H9 (cell line): ENCODE results near the gene ZSWIM2. TPM values are rescaled to one million over a fixed set of nuclear protein-coding genes. Genes with fewer than 3 reads are reported as not detected.

Experiments used
- DNase-seq: peaks from one replicate; pipeline ENCODE4 v3.0.0-alpha.2; 2017
- H2AFZ ChIP-seq: one replicate; pipeline ENCODE4 v1.6.1; 2013; ENCODE audit warnings: mild to moderate bottlenecking, low read length, control low read depth, moderate library complexity
- H2AK5ac ChIP-seq: 2 replicates; pipeline ENCODE4 v1.6.1; 2013; ENCODE audit warnings: low read length, control low read depth, mixed read lengths; ENCODE audit not compliant: insufficient read length
- H2BK120ac ChIP-seq: one replicate; pipeline ENCODE4 v1.6.1; 2013; ENCODE audit warnings: low read depth, mild to moderate bottlenecking, low read length, control low read depth, inconsistent platforms; ENCODE audit not compliant: poor library complexity, severe bottlenecking
- H2BK12ac ChIP-seq: 2 replicates; pipeline ENCODE4 v1.6.1; 2013; ENCODE audit warnings: low read length, control low read depth, mixed read lengths, low read depth; ENCODE audit not compliant: insufficient read length
- H2BK15ac ChIP-seq: 2 replicates; pipeline ENCODE4 v1.6.1; 2013; ENCODE audit warnings: low read depth, low read length, control low read depth
- H2BK20ac ChIP-seq: one replicate; pipeline ENCODE4 v1.6.1; 2013; ENCODE audit warnings: low read depth, mild to moderate bottlenecking, low read length, control low read depth, inconsistent platforms; ENCODE audit not compliant: poor library complexity, severe bottlenecking
- H2BK5ac ChIP-seq: 2 replicates; pipeline ENCODE4 v1.6.1; 2013; ENCODE audit warnings: low read length, control low read depth, mixed read lengths; ENCODE audit not compliant: insufficient read length
- H3K14ac ChIP-seq: 2 replicates; pipeline ENCODE4 v1.6.1; 2013; ENCODE audit warnings: low read length, control low read depth; ENCODE audit not compliant: insufficient read depth
- H3K18ac ChIP-seq: 2 replicates; pipeline ENCODE4 v1.6.1; 2013; ENCODE audit warnings: low read depth, mild to moderate bottlenecking, mixed read lengths, low read length, control low read depth; ENCODE audit not compliant: insufficient read length
- H3K23ac ChIP-seq: 2 replicates; pipeline ENCODE4 v1.6.1; 2013; ENCODE audit warnings: low read length, control low read depth, mixed read lengths, low read depth; ENCODE audit not compliant: insufficient read length
- H3K23me2 ChIP-seq: 2 replicates; pipeline ENCODE4 v1.6.1; 2013; ENCODE audit warnings: low read depth, mild to moderate bottlenecking, mixed read lengths, low read length, control low read depth; ENCODE audit not compliant: insufficient read length, poor library complexity, severe bottlenecking
- H3K27ac ChIP-seq: 2 replicates; pipeline ENCODE4 v1.5.1; 2013; ENCODE audit warnings: low read length, control low read depth, mixed read lengths, low read depth; ENCODE audit not compliant: insufficient read length
- H3K27me3 ChIP-seq: 2 replicates; pipeline ENCODE4 v1.6.1; 2013; ENCODE audit warnings: low read length, control low read depth, inconsistent platforms; ENCODE audit not compliant: insufficient read depth
- H3K4ac ChIP-seq: 2 replicates; pipeline ENCODE4 v1.6.1; 2013; ENCODE audit warnings: low read depth, mild to moderate bottlenecking, control low read depth, inconsistent platforms, low read length, moderate library complexity
- H3K4me1 ChIP-seq: 2 replicates; pipeline ENCODE4 v1.6.1; 2013; ENCODE audit warnings: low read length, control low read depth, inconsistent platforms; ENCODE audit not compliant: insufficient read depth
- H3K4me2 ChIP-seq: 2 replicates; pipeline ENCODE4 v1.6.1; 2013; ENCODE audit warnings: low read length, control low read depth, mixed read lengths; ENCODE audit not compliant: insufficient read length, insufficient read depth
- H3K56ac ChIP-seq: 2 replicates; pipeline ENCODE4 v1.6.1; 2013; ENCODE audit warnings: low read depth, mild to moderate bottlenecking, mixed read lengths, low read length, control low read depth; ENCODE audit not compliant: insufficient read length
- H3K79me1 ChIP-seq: 2 replicates; pipeline ENCODE4 v1.6.1; 2013; ENCODE audit warnings: low read depth, mild to moderate bottlenecking, moderate library complexity, low read length, control low read depth, inconsistent platforms; ENCODE audit not compliant: insufficient read depth, poor library complexity, severe bottlenecking
- H3K79me2 ChIP-seq: 2 replicates; pipeline ENCODE4 v1.6.1; 2013; ENCODE audit warnings: low read length, control low read depth, inconsistent platforms; ENCODE audit not compliant: insufficient read depth
- H3K9ac ChIP-seq: 2 replicates; pipeline ENCODE4 v1.6.1; 2013; ENCODE audit warnings: low read length, control low read depth, mixed read lengths; ENCODE audit not compliant: insufficient read length; ENCODE audit errors: extremely low read depth
- H3K9me3 ChIP-seq: one replicate; pipeline ENCODE4 v1.6.1; 2013; ENCODE audit warnings: low read depth, low read length, inconsistent platforms; ENCODE audit not compliant: control insufficient read depth
- H3T11ph ChIP-seq: one replicate; pipeline ENCODE4 v1.6.1; 2013; ENCODE audit warnings: mild to moderate bottlenecking, low read length, control low read depth, inconsistent platforms
- H4K20me1 ChIP-seq: one replicate; pipeline ENCODE4 v1.6.1; 2013; ENCODE audit not compliant: control insufficient read depth, insufficient read length, insufficient read depth
- H4K5ac ChIP-seq: 2 replicates; pipeline ENCODE4 v1.6.1; 2013; ENCODE audit warnings: low read depth, mild to moderate bottlenecking, mixed read lengths, low read length, control low read depth; ENCODE audit not compliant: insufficient read length
- H4K8ac ChIP-seq: replicated peaks from 2 replicates; pipeline ENCODE4 v1.6.1; 2013; ENCODE audit warnings: low read length, control low read depth, mixed read lengths, low read depth; ENCODE audit not compliant: insufficient read length
- H4K91ac ChIP-seq: 2 replicates; pipeline ENCODE4 v1.6.1; 2013; ENCODE audit warnings: low read depth, mild to moderate bottlenecking, moderate library complexity, mixed read lengths, low read length, control low read depth; ENCODE audit not compliant: insufficient read length
- H3K27ac Mint-ChIP-seq, 3 experiments: 2 replicates in 2 of 3; 3 replicates in 1 of 3; pipeline ENCODE4 v1.8.0; 2020 to 2021; ENCODE audit warnings: mixed read lengths in 3 of 3, mild to moderate bottlenecking in 1 of 3, moderate library complexity in 1 of 3
- H3K27me3 Mint-ChIP-seq: 2 replicates; pipeline ENCODE4 v1.8.0; 2021; ENCODE audit warnings: low read depth, mild to moderate bottlenecking, moderate library complexity, mixed read lengths
- H3K36me3 Mint-ChIP-seq, 3 experiments: 2 replicates in 2 of 3; 3 replicates in 1 of 3; pipeline ENCODE4 v1.8.0; 2020 to 2021; ENCODE audit warnings: low read depth in 3 of 3, mixed read lengths in 3 of 3; ENCODE audit not compliant: insufficient read depth in 1 of 3
- H3K4me1 Mint-ChIP-seq, 2 experiments: 2 replicates each; pipeline ENCODE4 v1.8.0; 2020; ENCODE audit warnings: mixed read lengths in 2 of 2
- H3K4me3 Mint-ChIP-seq, 2 experiments: 2 replicates in 1 of 2; 3 replicates in 1 of 2; pipeline ENCODE4 v1.8.0; 2020 to 2021; ENCODE audit warnings: mild to moderate bottlenecking in 2 of 2, mixed read lengths in 2 of 2, moderate library complexity in 1 of 2
- H3K9me3 Mint-ChIP-seq, 2 experiments: 2 replicates in 1 of 2; 3 replicates in 1 of 2; pipeline ENCODE4 v1.8.0; 2020; ENCODE audit warnings: mild to moderate bottlenecking in 2 of 2, mixed read lengths in 2 of 2, moderate library complexity in 1 of 2
- WGBS: extraction: QIAGEN DNeasy Blood & Tissue Kit; methylation state at CpG from one replicate; pipeline ENCODE4 v1.1.7; 2013; ENCODE audit warnings: missing lambda C conversion rate, low lambda C conversion rate, mixed read lengths; ENCODE audit not compliant: insufficient read length; ENCODE audit errors: extremely low coverage; 5-methylcytosine and 5-hydroxymethylcytosine counted together
- total RNA-seq: library from RNA; stranded (reverse); gene quantifications from 2 replicates; pipeline ENCODE4 v1.2.1, GENCODE V29; 2021
- TF ChIP-seq, protein P1 (sequence below): fragments of 200-600 bp; sonication (generic); conservative IDR thresholded peaks from 3 replicates; pipeline ENCODE4 v1.8.0; 2021; ENCODE audit warnings: antibody characterized with exemption, mild to moderate bottlenecking

ZSWIM2 gene
- total RNA-seq, 1 experiment from 2014 or later: not detected

DNA sequence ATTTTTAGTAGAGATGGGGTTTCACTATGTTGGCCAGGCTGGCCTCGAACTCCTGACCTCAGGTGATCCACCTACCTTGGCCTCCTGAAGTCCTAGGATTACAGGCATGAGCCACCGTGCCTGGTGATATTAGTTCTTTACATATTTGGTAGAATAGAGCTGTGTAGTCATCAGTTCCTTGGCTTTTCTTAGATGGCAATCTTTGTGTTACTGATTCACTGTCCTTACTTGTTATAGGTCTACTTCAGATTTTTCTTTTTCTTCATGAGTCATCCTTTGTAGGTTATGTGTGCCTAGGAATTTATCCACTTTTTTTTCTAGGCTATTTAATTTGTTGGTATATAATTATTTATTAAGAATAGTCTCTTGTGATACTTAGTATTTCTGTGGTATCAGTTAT, 30.3 kb upstream of the ZSWIM2 start:
- H2AK5ac ChIP-seq: no peak overlapping the region
- H2BK12ac ChIP-seq: no peak overlapping the region
- Mint-ChIP-seq H3K27me3 (no peaks in the 10 kb centered on the region), H3K27ac (no peak overlapping the region), H3K4me1 (peaks cover 0 to 5% of the 10 kb centered on the region in 2 experiments; a peak in 1 of 4 replicates), H3K36me3 (no peaks in the 10 kb centered on the region; a peak in 3 of 7 replicates), H3K4me3 (no peak overlapping the region), H3K9me3 (peaks cover 0 to 3% of the 10 kb centered on the region in 2 experiments; a peak in 2 of 5 replicates)
- H3K4ac ChIP-seq: no peak overlapping the region
- H3K14ac ChIP-seq: no peak overlapping the region
- H3K56ac ChIP-seq: no peak overlapping the region
- H3K27me3 ChIP-seq: no peaks in the 10 kb centered on the region
- no peak overlapping the region for H3K27ac ChIP-seq
- H4K8ac ChIP-seq: no peak overlapping the region
- no peak overlapping the region for H3K9ac ChIP-seq
- H3K23me2 ChIP-seq: no peaks in the 10 kb centered on the region
- no peak overlapping the region for H3K18ac ChIP-seq
- no peaks in the 10 kb centered on the region for H4K20me1 ChIP-seq
- no peak overlapping the region for H4K5ac ChIP-seq
- DNase-seq: no peak
- H2BK5ac ChIP-seq: no peak overlapping the region
- H3K4me1 ChIP-seq: no peaks in the 10 kb centered on the region
- no peak overlapping the region for H2BK15ac ChIP-seq
- H2BK120ac ChIP-seq: no peak overlapping the region
- H3K4me2 ChIP-seq: no peak overlapping the region
- no peaks in the 10 kb centered on the region for H3K9me3 ChIP-seq
- no peak overlapping the region for H4K91ac ChIP-seq
- H2AFZ ChIP-seq: no peak overlapping the region
- no peak overlapping the region for H3T11ph ChIP-seq
- H3K79me1 ChIP-seq: no peaks in the 10 kb centered on the region
- no peak overlapping the region for H3K23ac ChIP-seq
- TF ChIP-seq, protein P1, sequence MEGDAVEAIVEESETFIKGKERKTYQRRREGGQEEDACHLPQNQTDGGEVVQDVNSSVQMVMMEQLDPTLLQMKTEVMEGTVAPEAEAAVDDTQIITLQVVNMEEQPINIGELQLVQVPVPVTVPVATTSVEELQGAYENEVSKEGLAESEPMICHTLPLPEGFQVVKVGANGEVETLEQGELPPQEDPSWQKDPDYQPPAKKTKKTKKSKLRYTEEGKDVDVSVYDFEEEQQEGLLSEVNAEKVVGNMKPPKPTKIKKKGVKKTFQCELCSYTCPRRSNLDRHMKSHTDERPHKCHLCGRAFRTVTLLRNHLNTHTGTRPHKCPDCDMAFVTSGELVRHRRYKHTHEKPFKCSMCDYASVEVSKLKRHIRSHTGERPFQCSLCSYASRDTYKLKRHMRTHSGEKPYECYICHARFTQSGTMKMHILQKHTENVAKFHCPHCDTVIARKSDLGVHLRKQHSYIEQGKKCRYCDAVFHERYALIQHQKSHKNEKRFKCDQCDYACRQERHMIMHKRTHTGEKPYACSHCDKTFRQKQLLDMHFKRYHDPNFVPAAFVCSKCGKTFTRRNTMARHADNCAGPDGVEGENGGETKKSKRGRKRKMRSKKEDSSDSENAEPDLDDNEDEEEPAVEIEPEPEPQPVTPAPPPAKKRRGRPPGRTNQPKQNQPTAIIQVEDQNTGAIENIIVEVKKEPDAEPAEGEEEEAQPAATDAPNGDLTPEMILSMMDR: no peak
- no peak overlapping the region for H2BK20ac ChIP-seq
- H3K79me2 ChIP-seq: no peaks in the 10 kb centered on the region
- no CpG with 5 or more reads among the region's 2 CpGs for WGBS
